ENCODE results near the gene SUPT16H.
"Not testable (repeated sequence)": the region's sequence is repeated elsewhere in the genome, so short reads cannot be mapped to it uniquely, and the experiment has no call there.

The SUPT16H gene

DNA sequence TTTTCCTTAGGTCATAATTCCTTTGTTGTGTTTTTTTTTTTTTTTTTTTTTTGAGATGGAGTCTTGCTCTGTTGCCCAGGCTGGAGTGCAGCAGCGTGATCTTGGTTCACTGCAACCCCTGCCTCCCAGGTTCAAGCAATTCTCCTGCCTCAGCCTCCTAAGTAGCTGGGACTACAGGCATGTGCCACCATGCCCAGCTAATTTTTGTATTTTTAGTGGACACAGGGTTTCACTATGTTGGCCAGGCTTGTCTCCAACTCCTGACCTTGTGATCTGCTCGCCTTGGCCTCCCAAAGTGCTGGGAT lies 81.0 kb downstream of the SUPT16H start:
- in situ Hi-C loops (cut with MboI; ENCODE audit: low sequenced_read_pairs): not testable (repeated sequence)

DNA sequence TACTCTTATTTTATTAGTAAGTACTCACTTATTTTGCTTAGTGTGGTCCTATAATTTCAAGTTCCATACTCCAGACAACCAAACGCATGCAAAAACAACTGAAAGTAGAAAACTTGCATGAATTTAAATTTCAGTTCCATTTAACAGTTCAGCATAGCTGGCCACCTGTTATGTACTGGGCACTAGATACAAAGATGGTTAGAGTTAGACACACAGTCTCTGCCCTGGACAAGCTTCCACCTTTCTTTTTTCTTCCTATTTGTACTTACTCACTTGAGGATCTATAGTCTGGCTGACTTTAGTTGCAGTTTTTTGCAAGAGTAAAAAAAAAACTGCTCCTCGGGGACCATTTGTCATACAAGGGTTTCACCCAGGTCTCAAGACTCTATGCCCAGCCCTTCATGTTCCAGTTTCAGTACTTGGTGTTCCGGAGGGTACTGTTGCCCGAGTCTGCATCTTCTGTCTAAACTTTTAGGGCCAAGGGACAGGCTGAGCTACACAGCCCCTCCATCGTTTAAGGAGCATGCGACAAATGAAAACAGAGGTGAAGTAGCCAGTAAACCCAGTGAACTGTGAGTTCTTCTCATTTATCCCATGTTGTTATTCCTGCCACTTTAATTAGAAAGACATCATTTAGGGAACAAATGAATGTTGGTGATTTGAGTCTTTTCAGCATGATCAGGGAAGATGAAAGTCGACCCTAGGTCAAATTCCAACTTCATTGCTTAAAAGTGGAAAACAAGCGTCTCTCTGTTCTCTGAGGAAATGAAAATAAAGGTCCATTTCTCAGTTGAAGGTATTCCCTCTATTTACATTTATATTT lies 81.6 kb downstream of the SUPT16H start:
- in situ Hi-C loops (cut with MboI; ENCODE audit: low sequenced_read_pairs): no loop called here

All from HL-60/S4 treated with retinoic acid at 250 ng/mL for 4 days and 3 days (cell line).